Stimulated activated CD4-positive, alpha-beta T cell treated with anti-CD3 and anti-CD28 coated beads, Interleukin-4, amount 100 ng/mL, for 1 hour (primary cell): Measurements from ENCODE around the gene SH3GLB1.
"Not testable (repeated sequence)": the region's sequence is repeated elsewhere in the genome, so short reads cannot be mapped to it uniquely, and the experiment has no call there.

Experiments used
- DNase-seq: peaks from one replicate; pipeline ENCODE4 v3.0.0-alpha.2; 2020

The SH3GLB1 gene

GRCh38 chr1:86704458-86704971, at the start of gene SH3GLB1:
Gene SH3GLB1 (plus strand): TSS chr1:86704576. CDS start chr1:86704900, 324 bp downstream.
- DNase-seq: peak; percentile 91

DNA sequence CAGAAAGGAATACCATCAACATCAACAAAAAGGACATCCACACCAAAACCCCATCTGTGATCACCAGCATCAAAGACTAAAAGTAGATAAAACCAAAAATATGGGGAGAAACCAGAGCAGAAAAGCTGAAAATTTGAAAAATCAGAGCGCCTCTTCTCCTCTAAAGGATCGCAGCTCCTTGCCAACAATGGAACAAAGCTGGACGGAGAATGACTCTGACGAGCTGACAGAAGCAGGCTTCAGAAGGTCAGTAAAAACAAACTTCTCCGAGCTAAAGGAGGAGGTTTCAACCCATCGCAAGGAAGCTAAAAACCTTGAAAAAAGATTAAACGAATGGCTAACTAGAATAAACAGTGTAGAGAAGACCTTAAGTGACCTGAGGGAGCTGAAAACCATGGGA, 46.0 kb upstream of the SH3GLB1 start:
- not testable (repeated sequence) for DNase-seq

DNA sequence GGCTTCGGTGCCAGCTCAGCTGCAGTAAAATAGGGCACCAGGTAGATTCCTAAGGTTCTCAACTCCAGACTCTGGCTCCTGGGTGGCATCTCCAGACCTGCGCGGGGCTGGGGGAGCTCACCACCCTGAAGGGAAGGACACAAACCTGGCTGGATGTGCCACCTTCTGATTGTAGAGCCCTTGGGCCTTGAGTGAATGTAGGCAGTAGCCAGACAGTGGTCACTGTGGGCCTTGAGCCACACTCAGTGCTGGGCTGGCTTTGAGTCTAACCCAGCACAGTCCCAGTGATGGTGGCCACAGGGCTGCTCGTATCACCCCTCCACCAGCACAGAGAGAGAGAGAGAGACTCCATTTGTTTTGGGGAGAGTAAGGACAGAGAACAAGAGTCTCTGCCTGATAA, 38.0 kb upstream of the SH3GLB1 start:
- no peak for DNase-seq

DNA sequence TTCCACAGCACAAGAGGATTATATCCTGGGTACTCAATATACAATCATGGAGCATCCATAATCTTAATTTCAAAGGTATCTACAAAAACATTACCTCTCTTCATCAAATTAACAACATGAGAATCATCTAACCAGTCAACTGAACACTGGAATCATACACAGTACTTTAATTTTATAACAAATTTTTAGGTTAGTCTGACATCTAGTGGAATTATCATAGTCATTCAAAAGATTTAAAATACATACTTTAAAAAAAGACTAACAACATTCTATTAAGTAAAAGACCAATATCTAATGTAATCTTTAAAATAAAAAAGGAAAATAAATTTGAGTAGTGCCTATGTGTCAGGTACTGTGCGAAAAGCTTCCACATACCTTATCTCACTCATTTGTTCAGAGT, 16.8 kb upstream of the SH3GLB1 start:
- no peak for DNase-seq

DNA sequence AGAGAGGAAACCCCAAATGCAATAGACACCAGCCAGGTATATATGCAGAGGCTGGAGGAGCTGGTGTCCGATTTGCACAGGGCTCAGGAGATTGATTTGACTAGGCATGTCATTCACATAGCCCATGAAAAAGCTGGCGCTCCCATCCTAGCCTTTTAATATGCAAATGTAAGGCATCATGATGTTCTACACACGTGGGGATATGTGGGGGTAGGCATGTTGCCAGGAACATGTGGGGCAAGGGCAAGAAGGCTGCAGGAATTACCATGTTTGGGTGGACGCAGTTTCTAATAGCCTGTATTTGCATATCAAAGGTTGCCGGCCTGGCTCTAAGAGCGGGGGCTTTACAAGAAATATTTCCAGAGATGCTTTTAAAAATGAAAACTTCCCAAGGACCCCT, 11.7 kb upstream of the SH3GLB1 start:
- no peak for DNase-seq

DNA sequence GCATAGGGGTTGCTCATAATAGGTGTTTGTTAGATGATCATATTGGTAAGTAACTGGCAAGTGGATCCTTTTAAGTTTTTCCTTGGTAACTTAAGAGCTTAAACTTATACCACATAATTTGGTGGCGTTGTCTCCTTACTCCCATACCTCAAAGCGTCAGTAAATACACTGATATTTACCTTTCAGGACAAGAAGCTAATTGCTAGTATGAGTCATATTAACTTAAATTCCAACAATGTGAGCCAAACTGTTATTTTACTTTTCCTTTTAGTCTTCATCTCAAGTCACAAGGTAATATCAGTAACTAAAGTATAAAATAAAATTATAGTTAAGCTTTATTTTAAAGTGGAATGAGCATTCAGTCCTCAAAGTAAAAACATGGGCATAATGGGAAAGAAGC, 9.0 kb upstream of the SH3GLB1 start:
- no peak for DNase-seq

- DNase-seq: no peak
Observed at GRCh38 chr1:86696522-86696921, 7.9 kb upstream of the SH3GLB1 start.

DNA sequence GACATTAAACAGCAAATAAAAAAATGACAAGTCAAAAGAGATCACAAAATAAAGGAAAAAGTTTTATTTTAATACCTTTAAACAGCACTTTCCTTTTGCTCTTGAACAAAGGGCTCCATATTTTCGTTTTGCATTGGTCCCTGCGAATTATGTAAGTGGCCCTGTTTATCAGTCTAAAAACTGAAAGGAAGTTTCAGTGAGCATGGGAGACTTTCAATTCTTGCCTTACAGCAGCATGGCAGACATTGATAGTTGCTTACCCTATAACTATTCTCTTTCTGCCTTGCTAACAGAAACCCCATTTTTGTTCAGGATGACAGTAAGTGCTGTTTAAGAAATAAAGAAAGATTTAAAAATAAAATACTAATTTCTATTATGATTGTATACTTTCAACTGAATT, 5.2 kb upstream of the SH3GLB1 start:
- DNase-seq: no peak

- no peak for DNase-seq
Observed at GRCh38 chr1:86701731-86702130, 2.6 kb upstream of the SH3GLB1 start.

GRCh38 chr1:86702954-86703494, 1.4 kb upstream of the SH3GLB1 start:
- DNase-seq: not testable (repeated sequence)

GRCh38 chr1:86703696-86704457, 499 bp upstream of the SH3GLB1 start:
- no peak for DNase-seq

GRCh38 chr1:86704972-86705664, 742 bp downstream of the SH3GLB1 start:
- peak; percentile 23 for DNase-seq

GRCh38 chr1:86705665-86705985, 1.2 kb downstream of the SH3GLB1 start:
- no peak for DNase-seq

DNA sequence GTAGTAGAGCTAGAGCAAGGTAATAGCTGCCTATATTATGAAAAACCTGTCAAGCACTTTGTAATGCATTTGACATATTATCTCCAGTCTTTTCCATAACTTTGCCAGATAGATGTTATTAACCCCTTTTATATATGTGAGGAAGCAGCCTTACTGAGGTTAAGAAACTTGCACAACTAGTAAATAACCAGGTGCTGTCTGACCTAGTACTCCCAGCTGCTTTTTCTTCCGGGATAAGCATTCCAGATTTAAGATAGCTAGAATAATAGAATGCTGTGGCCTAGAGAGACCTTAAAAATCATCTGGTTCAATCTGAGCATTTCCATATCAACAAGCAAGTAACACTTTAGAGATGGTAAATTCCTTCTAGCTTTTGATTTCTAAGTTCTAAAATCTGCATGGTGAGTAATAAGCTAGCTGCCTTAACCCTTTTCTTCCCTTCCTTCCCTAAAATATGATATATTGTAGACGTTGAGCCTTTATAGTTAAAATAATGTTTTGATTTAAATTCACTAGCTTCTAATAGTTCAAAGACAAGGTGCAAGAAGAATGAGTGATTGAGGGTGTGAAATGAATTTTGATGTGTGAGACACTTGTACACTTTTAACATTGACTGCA, 1.8 kb downstream of the SH3GLB1 start:
- no peak for DNase-seq

DNA sequence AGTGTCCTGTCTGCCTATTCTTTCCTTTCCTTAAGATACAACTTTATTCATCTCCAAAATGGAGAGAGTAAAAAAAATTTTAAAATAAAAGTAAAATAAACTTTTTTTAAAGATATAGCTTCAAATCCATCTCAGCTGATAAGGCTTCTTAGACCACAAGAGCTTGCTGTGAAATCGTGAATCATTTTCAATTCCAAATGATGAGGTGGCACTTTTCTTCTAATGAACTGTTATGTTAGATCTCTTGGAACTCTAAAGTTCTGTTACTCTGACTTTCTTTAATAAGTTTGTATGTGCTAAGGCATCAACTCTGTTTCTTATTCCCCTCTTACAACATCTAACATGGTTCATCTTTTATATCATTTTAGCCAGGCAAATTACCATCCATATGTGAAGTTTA, 4.5 kb downstream of the SH3GLB1 start:
- DNase-seq: no peak

GRCh38 chr1:86712088-86712860, 7.9 kb downstream of the SH3GLB1 start:
- DNase-seq: no peak

- no peak for DNase-seq
Observed at GRCh38 chr1:86713477-86713876, 9.1 kb downstream of the SH3GLB1 start.

DNA sequence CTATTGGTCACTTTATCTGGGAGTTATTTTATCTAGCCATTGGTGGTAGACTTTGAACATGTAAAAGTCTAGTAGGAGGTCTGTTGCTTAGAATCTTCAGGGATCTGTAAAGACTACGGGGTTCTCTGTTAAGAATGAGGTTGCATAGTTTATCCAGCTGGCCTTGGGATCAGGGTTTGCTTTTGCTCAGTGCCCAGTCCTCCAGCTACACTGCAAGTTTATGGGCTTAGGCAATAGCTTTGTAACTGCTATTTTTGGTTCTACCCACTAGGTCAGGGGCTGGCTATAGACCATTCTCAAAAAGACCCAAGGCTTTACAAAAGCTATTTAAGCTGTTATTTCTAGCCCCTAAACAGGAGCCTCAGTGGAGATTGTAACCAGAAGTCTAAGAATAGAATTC, 9.8 kb downstream of the SH3GLB1 start:
- no peak for DNase-seq

GRCh38 chr1:86714561-86715244, 10.3 kb downstream of the SH3GLB1 start:
- DNase-seq: no peak

DNA sequence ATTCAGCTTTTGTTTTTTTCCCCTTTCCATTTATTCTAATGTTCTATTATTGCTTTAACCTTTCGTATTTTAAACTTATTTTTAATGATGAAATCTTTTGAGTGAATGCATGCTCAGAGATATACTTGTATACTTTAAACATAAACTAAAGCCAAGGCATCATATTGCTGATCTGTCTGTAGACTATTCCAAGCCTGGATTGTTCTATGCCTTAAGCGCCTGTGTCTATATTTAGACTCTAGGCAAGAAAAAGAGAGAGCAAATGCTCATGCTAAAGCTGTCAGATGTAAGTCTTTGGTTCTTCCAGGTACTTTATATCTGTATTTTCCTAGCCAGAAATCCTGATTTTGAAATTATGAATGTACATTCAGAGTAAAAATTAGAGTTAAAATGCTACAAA, 14.4 kb downstream of the SH3GLB1 start:
- DNase-seq: no peak

- DNase-seq: no peak
Observed at GRCh38 chr1:86731416-86731815, 27.0 kb downstream of the SH3GLB1 start.

GRCh38 chr1:86733340-86733739, 29.0 kb downstream of the SH3GLB1 start:
- no peak for DNase-seq
